ENCODE data around the gene ZNF213.

DNA sequence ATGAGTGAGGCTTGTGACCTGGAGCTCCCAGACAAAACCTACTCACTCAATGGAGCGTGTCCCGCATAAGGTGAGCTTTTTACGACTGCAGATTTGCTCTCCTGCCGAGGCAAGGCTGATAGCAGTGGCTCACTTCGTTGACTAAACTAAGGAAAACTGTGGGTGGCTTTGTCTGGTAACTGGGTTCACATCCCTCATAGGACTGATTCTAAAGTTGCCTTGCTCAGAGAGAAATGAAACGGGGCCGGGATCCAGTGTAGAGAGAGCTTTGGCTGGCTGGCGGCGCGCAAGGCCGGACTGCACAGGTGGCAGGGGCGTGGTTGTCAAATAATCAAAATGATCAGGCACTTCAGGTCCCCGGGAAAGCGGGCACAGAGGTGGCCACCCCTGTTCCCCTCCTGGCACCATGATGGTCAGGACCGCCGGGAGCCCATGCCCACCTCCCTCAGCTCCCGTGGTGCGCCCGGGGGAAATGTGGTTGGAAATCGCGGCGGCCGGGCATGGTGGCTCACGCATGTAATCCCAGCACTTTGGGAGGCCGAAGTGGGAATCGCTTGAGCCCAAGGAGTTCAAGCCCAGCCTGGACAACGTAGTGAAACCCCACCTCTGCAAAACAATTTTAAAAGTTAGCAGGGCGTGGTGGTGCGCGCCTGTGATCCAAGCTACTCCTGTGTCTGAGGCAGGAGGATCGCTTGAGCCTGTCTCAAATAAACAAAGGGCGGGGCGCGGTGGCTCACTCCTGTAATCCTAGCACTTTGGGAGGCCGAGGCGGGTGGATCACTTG is 26.6 kb downstream of the ZNF213 start:
- TF ChIP-seq, protein P1, sequence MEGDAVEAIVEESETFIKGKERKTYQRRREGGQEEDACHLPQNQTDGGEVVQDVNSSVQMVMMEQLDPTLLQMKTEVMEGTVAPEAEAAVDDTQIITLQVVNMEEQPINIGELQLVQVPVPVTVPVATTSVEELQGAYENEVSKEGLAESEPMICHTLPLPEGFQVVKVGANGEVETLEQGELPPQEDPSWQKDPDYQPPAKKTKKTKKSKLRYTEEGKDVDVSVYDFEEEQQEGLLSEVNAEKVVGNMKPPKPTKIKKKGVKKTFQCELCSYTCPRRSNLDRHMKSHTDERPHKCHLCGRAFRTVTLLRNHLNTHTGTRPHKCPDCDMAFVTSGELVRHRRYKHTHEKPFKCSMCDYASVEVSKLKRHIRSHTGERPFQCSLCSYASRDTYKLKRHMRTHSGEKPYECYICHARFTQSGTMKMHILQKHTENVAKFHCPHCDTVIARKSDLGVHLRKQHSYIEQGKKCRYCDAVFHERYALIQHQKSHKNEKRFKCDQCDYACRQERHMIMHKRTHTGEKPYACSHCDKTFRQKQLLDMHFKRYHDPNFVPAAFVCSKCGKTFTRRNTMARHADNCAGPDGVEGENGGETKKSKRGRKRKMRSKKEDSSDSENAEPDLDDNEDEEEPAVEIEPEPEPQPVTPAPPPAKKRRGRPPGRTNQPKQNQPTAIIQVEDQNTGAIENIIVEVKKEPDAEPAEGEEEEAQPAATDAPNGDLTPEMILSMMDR (optimal IDR thresholded peaks at IDR 0.05 in 1 of 3, IDR thresholded peaks at IDR 0.05 in 1 of 3, conservative IDR thresholded peaks at IDR 0.05 in 1 of 3; ENCODE audit: extremely low read depth in 1 of 3, insufficient read depth in 2 of 3, low read length in 3 of 3), result no peak
- TF ChIP-seq EZH2 (IDR thresholded peaks at IDR 0.05; ENCODE audit: low read length), result no peak

All from keratinocyte (primary cell).